Astrocyte of the hippocampus (primary cell): ENCODE results near the gene GIT1.
A peak's percentile ranks its signal among the peaks of the same experiment; 100 is the strongest.

Experiments used
- DNase-seq: peaks from one replicate; pipeline ENCODE4 v3.0.0; 2011; ENCODE audit warnings: low read depth, low spot score

Gene GIT1

GRCh38 chr17:29579866-29580771 is 9.3 kb downstream of the GIT1 start:
- DNase-seq, result peak; percentile 93

- DNase-seq, result no peak
Observed at GRCh38 chr17:29578626-29579485, 10.6 kb downstream of the GIT1 start.

- peak; percentile 75 for DNase-seq
Observed at GRCh38 chr17:29577385-29578211, 11.8 kb downstream of the GIT1 start.

GRCh38 chr17:29577001-29577370 is 12.5 kb downstream of the GIT1 start:
- DNase-seq, result no peak

GRCh38 chr17:29576214-29577000 is 13.0 kb downstream of the GIT1 start:
- DNase-seq, result no peak

- DNase-seq, result no peak
Observed at GRCh38 chr17:29575511-29576213, 13.8 kb downstream of the GIT1 start.

- no peak for DNase-seq
Observed at GRCh38 chr17:29574732-29575510, 14.5 kb downstream of the GIT1 start.

- no peak for DNase-seq
Observed at GRCh38 chr17:29573871-29574731, 15.3 kb downstream of the GIT1 start.

GRCh38 chr17:29573558-29573869 is 15.9 kb downstream of the GIT1 start:
- no peak for DNase-seq

- DNase-seq, result peak; percentile 80
Observed at GRCh38 chr17:29572691-29573557, 16.5 kb downstream of the GIT1 start.

GRCh38 chr17:29571883-29572681 is 17.4 kb downstream of the GIT1 start:
- no peak for DNase-seq

- DNase-seq, result no peak
Observed at GRCh38 chr17:29571486-29571882, 18.0 kb downstream of the GIT1 start.

- no peak for DNase-seq
Observed at GRCh38 chr17:29570521-29570920, 18.9 kb downstream of the GIT1 start.

GRCh38 chr17:29569245-29569950 is 20.1 kb downstream of the GIT1 start:
- DNase-seq, result no peak

GRCh38 chr17:29568331-29569244 is 20.9 kb downstream of the GIT1 start, which contains the start of gene TP53I13:
TP53I13 (plus strand) TSS chr17:29568701; CDS start chr17:29568759, 58 bp downstream.
- DNase-seq, result peak; percentile 94
